HepG2 (cell line): ENCODE measurements around the gene SPANXB1. TPM values are rescaled to one million over a fixed set of nuclear protein-coding genes. Genes with fewer than 3 reads are reported as not detected.
"Not testable (repeated sequence)": the region's sequence is repeated elsewhere in the genome, so short reads cannot be mapped to it uniquely, and the experiment has no call there.

Experiments used
- ATAC-seq: fragments of 200-7000 bp; cut with Tn5 transposase; 3 replicates; pipeline ENCODE4 v1.9.1; 2020; ENCODE audit warnings: mild to moderate bottlenecking, moderate library complexity
- BruUV-seq: library from RNA; stranded (reverse); fragments of 400-500 nt; replicated peaks from 2 replicates; lab custom pipeline; 2021; lab: Mats Ljungman, UMichigan
- CTCF ChIA-PET: fragments of 300-600 bp; formaldehyde crosslinking; extraction: SDS; loops from one replicate; lab custom pipeline; 2021; ENCODE audit warnings: low total read pairs, inconsistent platforms, low intra/inter-chr PET ratio; lab: Yijun Ruan, JAX
- POLR2A ChIA-PET: fragments of 350-600 bp; sonication (Branson Sonifier 250); formaldehyde crosslinking; loops from one replicate; lab custom pipeline; 2020; ENCODE audit warnings: antibody characterized with exemption, inconsistent platforms; lab: Yijun Ruan, JAX
- DNase-seq: peaks from one replicate; pipeline ENCODE4 v3.0.0-alpha.2; 2015; ENCODE audit warnings: low spot score
- FAIRE-seq: peaks from 3 replicates; lab custom pipeline; 2011; peaks lifted over from hg19 to GRCh38; lab: Jason Lieb, UNC
- H2AFZ ChIP-seq: one replicate; pipeline ENCODE4 v1.6.1; 2011; ENCODE audit warnings: low read length, inconsistent platforms
- H3K27ac ChIP-seq: fragments of 300-600 bp; 3 replicates; pipeline ENCODE4 v1.8.0; 2011; ENCODE audit warnings: mixed run types, mild to moderate bottlenecking, mixed read lengths, low read length, inconsistent platforms; ENCODE audit not compliant: insufficient read depth; ENCODE audit errors: extremely low read length
- H3K27me3 ChIP-seq, 2 experiments: fragments of 200-600 bp in 1 of 2; 2 replicates in 1 of 2; 3 replicates in 1 of 2; pipeline versions ENCODE4 v1.6.0 to v1.8.0; 2011; ENCODE audit warnings: low read length in 2 of 2, mild to moderate bottlenecking in 2 of 2, moderate library complexity in 2 of 2, inconsistent platforms in 1 of 2; ENCODE audit not compliant: insufficient read depth in 2 of 2, control insufficient read depth in 1 of 2
- H3K36me3 ChIP-seq, 2 experiments: fragments of 200-600 bp in 1 of 2; replicated peaks in 1 of 2; 2 replicates in 1 of 2; 3 replicates in 1 of 2; pipeline versions ENCODE4 v1.5.1 to v1.8.0; 2011; ENCODE audit warnings: low read length in 2 of 2, inconsistent platforms in 1 of 2; ENCODE audit not compliant: insufficient read depth in 2 of 2, control insufficient read depth in 1 of 2
- H3K4me1 ChIP-seq: 2 replicates; pipeline ENCODE4 v1.5.1; 2012; ENCODE audit warnings: low read length, inconsistent platforms; ENCODE audit not compliant: insufficient read depth
- H3K4me2 ChIP-seq: 2 replicates; pipeline ENCODE4 v1.6.0; 2011; ENCODE audit warnings: low read depth, low read length, inconsistent platforms
- H3K4me3 ChIP-seq, 3 experiments: fragments of 200-600 bp in 1 of 3; sonication (generic), shearing (Covaris generic) in 1 of 3; replicated peaks in 1 of 3; 2 replicates each; pipeline ENCODE4 v1.5.1; 2011 to 2016; ENCODE audit warnings: low read length in 3 of 3, inconsistent platforms in 2 of 3, low read depth in 2 of 3, mild to moderate bottlenecking in 2 of 3, control low read depth in 1 of 3, mixed read lengths in 1 of 3; ENCODE audit not compliant: insufficient read depth in 1 of 3
- H3K79me2 ChIP-seq: one replicate; pipeline ENCODE4 v1.6.1; 2011; ENCODE audit warnings: low read length, inconsistent platforms; ENCODE audit not compliant: insufficient read depth
- H3K9ac ChIP-seq: 2 replicates; pipeline ENCODE4 v1.6.0; 2011; ENCODE audit warnings: mild to moderate bottlenecking, low read depth, low read length, inconsistent platforms; ENCODE audit not compliant: insufficient read depth
- H3K9me3 ChIP-seq: 2 replicates; pipeline ENCODE4 v1.5.1; 2012; ENCODE audit warnings: mild to moderate bottlenecking, low read length
- H4K20me1 ChIP-seq: 2 replicates; pipeline ENCODE4 v1.6.0; 2011; ENCODE audit warnings: inconsistent platforms, mild to moderate bottlenecking, low read length, moderate library complexity; ENCODE audit not compliant: insufficient read depth
- HDAC6 ChIP-seq: fragments of 200-600 bp; sonication (generic); IDR thresholded peaks from 2 replicates; pipeline ENCODE4 v1.7.0; 2017; ENCODE audit warnings: mild to moderate bottlenecking, antibody characterized with exemption, low read length, low read depth
- NFIB ChIP-seq: sonication (generic); formaldehyde crosslinking; IDR thresholded peaks from 2 replicates; pipeline ENCODE4 v1.9.0; 2021; ENCODE audit warnings: missing genetic modification reagents, mild to moderate bottlenecking, borderline replicate concordance
- NFYB ChIP-seq: sonication (generic); formaldehyde crosslinking; IDR thresholded peaks from 2 replicates; pipeline ENCODE4 v1.4.0; 2020; ENCODE audit warnings: missing genetic modification reagents
- NFYC ChIP-seq: IDR thresholded peaks from 2 replicates; pipeline ENCODE4 v1.6.1; 2016; ENCODE audit warnings: missing genetic modification reagents, missing compliant biosample characterization
- POGZ ChIP-seq: sonication (generic); formaldehyde crosslinking; IDR thresholded peaks from 2 replicates; pipeline ENCODE4 v1.4.0; 2020; ENCODE audit warnings: mild to moderate bottlenecking, missing genetic modification reagents
- SP140L ChIP-seq: sonication (generic); formaldehyde crosslinking; IDR thresholded peaks from 2 replicates; pipeline ENCODE4 v1.4.0; 2020; ENCODE audit warnings: missing genetic modification reagents, borderline replicate concordance
- SUZ12 ChIP-seq: fragments of 150-350 bp; IDR thresholded peaks from 2 replicates; pipeline ENCODE4 v1.6.1; 2014; ENCODE audit warnings: low read depth, low read length
- ZNF234 ChIP-seq: sonication (generic); formaldehyde crosslinking; conservative IDR thresholded peaks from 2 replicates; pipeline ENCODE4 v1.5.1; 2020; ENCODE audit warnings: mild to moderate bottlenecking, missing genetic modification reagents
- ZNF251 ChIP-seq: sonication (generic); formaldehyde crosslinking; IDR thresholded peaks from 2 replicates; pipeline ENCODE4 v1.9.0; 2021; ENCODE audit warnings: mild to moderate bottlenecking, missing genetic modification reagents
- ZNF446 ChIP-seq: sonication (generic); formaldehyde crosslinking; IDR thresholded peaks from 2 replicates; pipeline ENCODE4 v1.5.0; 2020; ENCODE audit warnings: mild to moderate bottlenecking, missing genetic modification reagents
- ZNF598 ChIP-seq: sonication (generic); formaldehyde crosslinking; IDR thresholded peaks from 2 replicates; pipeline ENCODE4 v1.5.1; 2020; ENCODE audit warnings: mild to moderate bottlenecking, missing genetic modification reagents, borderline replicate concordance
- ZNF674 ChIP-seq: sonication (generic); formaldehyde crosslinking; IDR thresholded peaks from 2 replicates; pipeline ENCODE4 v1.5.0; 2020; ENCODE audit warnings: low read depth, mild to moderate bottlenecking, missing genetic modification reagents
- WGBS: methylation state at CpG from one replicate; pipeline ENCODE4 v1.1.6; 2017; ENCODE audit warnings: low lambda C conversion rate; 5-methylcytosine and 5-hydroxymethylcytosine counted together
- in situ Hi-C: cut with HindIII; loops from 2 replicates; pipeline ENCODE4 v1.10.0; 2017; ENCODE audit warnings: low pct_unique_long_range_greater_than_20kb; ENCODE audit not compliant: extremely low pct_ligation_motif_present
- intact Hi-C: fragments of 100-400 bp; cut with micrococcal nuclease; formaldehyde crosslinking; loops from one replicate; pipeline ENCODE4 v1.10.0; 2022; ENCODE audit not compliant: unreplicated experiment
- polyA plus RNA-seq, 8 experiments: library from polyadenylated mRNA; depleted of rRNA in 3 of 8; stranded (reverse) in 7 of 8; unstranded in 1 of 8; fragments of >200 nt; fragmentation: Illumina TruSeq in 4 of 8; extraction: Trizol in 4 of 8; gene quantifications; 2 replicates each; pipeline versions ENCODE4 v1.2.1 to v1.2.3, GENCODE V29; 2011 to 2016; ENCODE audit warnings: low read depth in 4 of 8, missing spikeins in 1 of 8, mixed read lengths in 1 of 8; ENCODE audit not compliant: insufficient read depth in 1 of 8
- total RNA-seq, 5 experiments: library from RNA; depleted of rRNA; stranded (reverse); fragments of >200 nt; fragmentation: Illumina TruSeq; extraction: Trizol; gene quantifications; 2 replicates each; pipeline ENCODE4 v1.2.3, GENCODE V29; 2016; ENCODE audit warnings: low read depth in 1 of 5
- TF ChIP-seq, protein P1 (sequence below): sonication (generic); formaldehyde crosslinking; IDR thresholded peaks from 2 replicates; pipeline ENCODE4 v1.4.0; 2020; ENCODE audit warnings: missing genetic modification reagents, borderline replicate concordance
- TF ChIP-seq, protein P2 (sequence below): sonication (generic); formaldehyde crosslinking; conservative IDR thresholded peaks from 2 replicates; pipeline ENCODE4 v1.4.0; 2020; ENCODE audit warnings: missing genetic modification reagents
- TF ChIP-seq, protein P3 (sequence below): IDR thresholded peaks from 2 replicates; pipeline ENCODE4 v1.6.1; 2016; ENCODE audit warnings: low read depth, borderline replicate concordance
- TF ChIP-seq, protein P4 (sequence below): sonication (generic); formaldehyde crosslinking; IDR thresholded peaks from 2 replicates; pipeline ENCODE4 v1.5.1; 2020; ENCODE audit warnings: missing genetic modification reagents, mild to moderate bottlenecking, borderline replicate concordance

Gene SPANXB1
- total and polyA plus RNA-seq, 2 of the 13 experiments (the other 11 are each of a cell fraction or from before 2014, with no cell fraction given), result not detected

DNA sequence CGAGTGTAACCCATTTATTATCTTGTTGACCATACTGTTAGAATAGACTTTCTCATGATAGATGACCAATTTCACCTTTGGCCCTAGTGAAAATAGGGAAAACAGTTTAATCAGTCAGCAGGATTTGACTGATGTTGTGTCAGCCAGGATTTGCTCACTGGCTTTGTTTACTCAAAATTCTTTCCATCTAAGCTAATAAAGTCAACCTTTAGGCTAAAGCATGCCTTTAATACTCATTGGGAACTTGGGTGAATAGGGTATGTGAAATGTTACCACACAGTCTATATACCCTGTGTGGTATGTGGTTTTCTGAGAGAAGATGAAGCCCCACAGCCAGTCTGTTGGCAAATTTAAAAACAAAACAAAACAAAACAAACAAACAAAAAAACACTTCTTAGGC, 18.7 kb upstream of the SPANXB1 start:
- ATAC-seq (no peak), FAIRE-seq (no peak)
- intact Hi-C loops, result no loop called here
- Histone ChIP-seq H3K79me2 (no peaks in the 10 kb centered on the region), H3K9me3 (no peaks in the 10 kb centered on the region), H3K27ac (no peak overlapping the region), H3K36me3 (no peaks in the 10 kb centered on the region), H2AFZ (no peak overlapping the region), H4K20me1 (no peaks in the 10 kb centered on the region)
- 0% methylated on average over 1 of the region's 1 CpG for WGBS
- POLR2A ChIA-PET, result no interaction called here
- in situ Hi-C loops, result no loop called here
- TF ChIP-seq ZNF251 (CRISPR knock-in tag), result no peak
- no peak for TF ChIP-seq NFIB (CRISPR knock-in tag)
- TF ChIP-seq SUZ12, result no peak
- no peak for TF ChIP-seq ZNF598
- no peak for TF ChIP-seq ZNF446 (CRISPR knock-in tag)
- TF ChIP-seq, protein P1, sequence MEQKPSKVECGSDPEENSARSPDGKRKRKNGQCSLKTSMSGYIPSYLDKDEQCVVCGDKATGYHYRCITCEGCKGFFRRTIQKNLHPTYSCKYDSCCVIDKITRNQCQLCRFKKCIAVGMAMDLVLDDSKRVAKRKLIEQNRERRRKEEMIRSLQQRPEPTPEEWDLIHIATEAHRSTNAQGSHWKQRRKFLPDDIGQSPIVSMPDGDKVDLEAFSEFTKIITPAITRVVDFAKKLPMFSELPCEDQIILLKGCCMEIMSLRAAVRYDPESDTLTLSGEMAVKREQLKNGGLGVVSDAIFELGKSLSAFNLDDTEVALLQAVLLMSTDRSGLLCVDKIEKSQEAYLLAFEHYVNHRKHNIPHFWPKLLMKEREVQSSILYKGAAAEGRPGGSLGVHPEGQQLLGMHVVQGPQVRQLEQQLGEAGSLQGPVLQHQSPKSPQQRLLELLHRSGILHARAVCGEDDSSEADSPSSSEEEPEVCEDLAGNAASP (CRISPR knock-in tag), result no peak
- no peak for TF ChIP-seq ZNF234 (CRISPR knock-in tag)
- TF ChIP-seq, protein P2, sequence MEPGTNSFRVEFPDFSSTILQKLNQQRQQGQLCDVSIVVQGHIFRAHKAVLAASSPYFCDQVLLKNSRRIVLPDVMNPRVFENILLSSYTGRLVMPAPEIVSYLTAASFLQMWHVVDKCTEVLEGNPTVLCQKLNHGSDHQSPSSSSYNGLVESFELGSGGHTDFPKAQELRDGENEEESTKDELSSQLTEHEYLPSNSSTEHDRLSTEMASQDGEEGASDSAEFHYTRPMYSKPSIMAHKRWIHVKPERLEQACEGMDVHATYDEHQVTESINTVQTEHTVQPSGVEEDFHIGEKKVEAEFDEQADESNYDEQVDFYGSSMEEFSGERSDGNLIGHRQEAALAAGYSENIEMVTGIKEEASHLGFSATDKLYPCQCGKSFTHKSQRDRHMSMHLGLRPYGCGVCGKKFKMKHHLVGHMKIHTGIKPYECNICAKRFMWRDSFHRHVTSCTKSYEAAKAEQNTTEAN (CRISPR knock-in tag), result no peak
- no peak for TF ChIP-seq ZNF674 (CRISPR knock-in tag)
- TF ChIP-seq NFYB (CRISPR knock-in tag), result no peak
- TF ChIP-seq POGZ (CRISPR knock-in tag), result no peak
- no peak for TF ChIP-seq HDAC6
- TF ChIP-seq NFYC (CRISPR knock-in tag), result no peak
- TF ChIP-seq SP140L, result no peak
- TF ChIP-seq, protein P3, sequence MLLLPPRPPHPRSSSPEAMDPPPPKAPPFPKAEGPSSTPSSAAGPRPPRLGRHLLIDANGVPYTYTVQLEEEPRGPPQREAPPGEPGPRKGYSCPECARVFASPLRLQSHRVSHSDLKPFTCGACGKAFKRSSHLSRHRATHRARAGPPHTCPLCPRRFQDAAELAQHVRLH, result no peak
- TF ChIP-seq, protein P4, sequence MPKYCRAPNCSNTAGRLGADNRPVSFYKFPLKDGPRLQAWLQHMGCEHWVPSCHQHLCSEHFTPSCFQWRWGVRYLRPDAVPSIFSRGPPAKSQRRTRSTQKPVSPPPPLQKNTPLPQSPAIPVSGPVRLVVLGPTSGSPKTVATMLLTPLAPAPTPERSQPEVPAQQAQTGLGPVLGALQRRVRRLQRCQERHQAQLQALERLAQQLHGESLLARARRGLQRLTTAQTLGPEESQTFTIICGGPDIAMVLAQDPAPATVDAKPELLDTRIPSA (CRISPR knock-in tag), result no peak
- TF ChIP-seq, all 625 proteins: peak for 0
- H3K4me3 ChIP-seq, result no peak overlapping the region
- BruUV-seq, result no TSS peak
- DNase-seq, result no peak
- CTCF ChIA-PET, result no interaction called here
- H3K4me1 ChIP-seq, result no peaks in the 10 kb centered on the region
- no peak overlapping the region for H3K9ac ChIP-seq
- H3K27me3 ChIP-seq, result no peaks in the 10 kb centered on the region
- H3K4me2 ChIP-seq, result no peak overlapping the region

DNA sequence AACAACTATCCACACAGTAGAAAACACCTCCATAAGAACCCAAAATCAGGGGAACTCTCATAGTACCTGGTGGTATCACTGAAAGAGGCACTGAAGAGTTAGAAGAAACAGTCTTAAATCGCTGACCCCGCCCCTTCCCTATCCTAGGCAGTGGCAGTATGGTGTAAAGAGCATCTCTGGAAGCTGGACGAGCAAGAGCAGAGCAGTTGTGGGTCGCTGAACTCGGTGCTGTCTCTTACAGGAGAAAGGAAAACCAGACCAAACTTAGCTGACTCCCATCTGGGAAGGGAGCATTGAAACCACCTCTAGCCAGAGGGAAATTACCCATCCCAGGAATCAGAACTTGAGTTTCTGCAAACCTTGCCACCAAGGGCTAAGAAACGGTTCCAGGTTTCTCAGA, 2.8 kb downstream of the SPANXB1 start:
- H4K20me1 ChIP-seq, CTCF ChIA-PET, H3K79me2 ChIP-seq, BruUV-seq, H3K27me3 ChIP-seq, FAIRE-seq, DNase-seq, H3K4me1 ChIP-seq, H3K36me3 ChIP-seq, in situ Hi-C loops, POLR2A ChIA-PET, H3K4me2 ChIP-seq, ATAC-seq, H3K9me3 ChIP-seq, H3K4me3 ChIP-seq, H3K9ac ChIP-seq, intact Hi-C loops, H2AFZ ChIP-seq, H3K27ac ChIP-seq: not testable (repeated sequence)
- WGBS, result 2% methylated on average over 4 of the region's 6 CpGs
